GM12874 (cell line): ENCODE data around the gene BICDL1.

Experiments used
- TF ChIP-seq, protein P1 (sequence below): IDR thresholded peaks from 2 replicates; pipeline ENCODE4 v1.5.1; 2011; ENCODE audit warnings: low read depth, mild to moderate bottlenecking, control low read depth, low read length, moderate library complexity; ENCODE audit not compliant: insufficient read depth

BICDL1 gene

DNA sequence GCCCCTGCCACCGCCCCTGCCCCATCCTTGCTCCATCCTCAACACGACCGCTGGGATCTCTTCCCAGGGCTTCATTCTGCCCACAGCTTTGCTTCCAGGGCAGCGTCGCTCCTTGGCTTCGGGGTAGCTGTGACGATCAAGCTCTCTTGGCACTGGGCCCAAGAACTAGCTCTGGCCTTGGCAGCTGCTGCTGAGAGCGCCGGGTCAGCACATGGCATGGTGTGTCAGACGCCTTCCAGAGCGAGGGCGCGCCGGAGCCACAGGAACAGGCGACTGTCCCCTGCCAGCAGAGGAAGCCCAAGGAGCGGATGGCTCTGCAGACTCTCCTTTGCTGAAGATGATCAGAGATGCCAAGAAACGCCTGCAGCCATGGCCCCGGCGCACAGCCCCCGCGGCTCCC is 111.6 kb downstream of the BICDL1 start:
- TF ChIP-seq, protein P1, sequence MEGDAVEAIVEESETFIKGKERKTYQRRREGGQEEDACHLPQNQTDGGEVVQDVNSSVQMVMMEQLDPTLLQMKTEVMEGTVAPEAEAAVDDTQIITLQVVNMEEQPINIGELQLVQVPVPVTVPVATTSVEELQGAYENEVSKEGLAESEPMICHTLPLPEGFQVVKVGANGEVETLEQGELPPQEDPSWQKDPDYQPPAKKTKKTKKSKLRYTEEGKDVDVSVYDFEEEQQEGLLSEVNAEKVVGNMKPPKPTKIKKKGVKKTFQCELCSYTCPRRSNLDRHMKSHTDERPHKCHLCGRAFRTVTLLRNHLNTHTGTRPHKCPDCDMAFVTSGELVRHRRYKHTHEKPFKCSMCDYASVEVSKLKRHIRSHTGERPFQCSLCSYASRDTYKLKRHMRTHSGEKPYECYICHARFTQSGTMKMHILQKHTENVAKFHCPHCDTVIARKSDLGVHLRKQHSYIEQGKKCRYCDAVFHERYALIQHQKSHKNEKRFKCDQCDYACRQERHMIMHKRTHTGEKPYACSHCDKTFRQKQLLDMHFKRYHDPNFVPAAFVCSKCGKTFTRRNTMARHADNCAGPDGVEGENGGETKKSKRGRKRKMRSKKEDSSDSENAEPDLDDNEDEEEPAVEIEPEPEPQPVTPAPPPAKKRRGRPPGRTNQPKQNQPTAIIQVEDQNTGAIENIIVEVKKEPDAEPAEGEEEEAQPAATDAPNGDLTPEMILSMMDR: no peak

DNA sequence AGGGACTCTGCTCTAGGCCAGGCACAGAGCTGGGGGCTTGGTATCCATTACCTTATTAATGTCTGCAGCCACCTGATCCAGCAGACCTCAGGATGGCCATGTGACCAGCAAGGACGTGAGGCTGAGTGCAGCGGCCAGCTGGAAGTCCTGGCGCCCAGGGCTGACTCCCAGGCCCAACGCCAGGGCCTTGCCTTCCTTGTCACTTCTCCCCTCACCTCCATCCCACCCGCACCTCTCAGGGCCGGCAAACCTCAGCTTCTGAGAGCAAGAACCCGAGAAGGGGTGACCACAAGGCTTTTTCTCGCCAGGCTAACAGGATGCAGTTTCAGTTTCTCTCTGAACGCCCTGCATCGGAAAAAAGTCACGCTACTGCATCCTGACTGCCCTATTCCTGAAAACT is 112.1 kb downstream of the BICDL1 start:
- TF ChIP-seq, protein P1: no peak

DNA sequence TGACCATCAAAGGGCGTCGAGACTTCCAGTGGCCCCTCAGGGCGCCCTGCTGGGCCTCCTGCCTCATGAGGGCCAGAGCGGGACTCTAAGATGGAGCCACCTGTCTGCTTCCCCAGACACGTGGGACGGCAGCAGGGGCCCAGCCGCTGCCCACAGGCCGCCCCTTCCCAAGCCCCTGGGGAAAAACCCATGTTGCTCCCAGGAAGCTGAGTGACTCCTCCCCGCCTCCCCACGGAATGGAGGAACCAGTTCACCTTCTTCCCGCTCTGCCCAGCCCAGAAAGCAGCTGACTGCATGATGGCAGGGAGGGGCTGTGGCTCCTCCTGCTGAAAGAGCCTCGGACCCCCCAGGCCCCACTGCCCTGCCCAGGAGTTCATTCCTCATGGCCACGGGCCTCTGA is 112.6 kb downstream of the BICDL1 start:
- TF ChIP-seq, protein P1: no peak

DNA sequence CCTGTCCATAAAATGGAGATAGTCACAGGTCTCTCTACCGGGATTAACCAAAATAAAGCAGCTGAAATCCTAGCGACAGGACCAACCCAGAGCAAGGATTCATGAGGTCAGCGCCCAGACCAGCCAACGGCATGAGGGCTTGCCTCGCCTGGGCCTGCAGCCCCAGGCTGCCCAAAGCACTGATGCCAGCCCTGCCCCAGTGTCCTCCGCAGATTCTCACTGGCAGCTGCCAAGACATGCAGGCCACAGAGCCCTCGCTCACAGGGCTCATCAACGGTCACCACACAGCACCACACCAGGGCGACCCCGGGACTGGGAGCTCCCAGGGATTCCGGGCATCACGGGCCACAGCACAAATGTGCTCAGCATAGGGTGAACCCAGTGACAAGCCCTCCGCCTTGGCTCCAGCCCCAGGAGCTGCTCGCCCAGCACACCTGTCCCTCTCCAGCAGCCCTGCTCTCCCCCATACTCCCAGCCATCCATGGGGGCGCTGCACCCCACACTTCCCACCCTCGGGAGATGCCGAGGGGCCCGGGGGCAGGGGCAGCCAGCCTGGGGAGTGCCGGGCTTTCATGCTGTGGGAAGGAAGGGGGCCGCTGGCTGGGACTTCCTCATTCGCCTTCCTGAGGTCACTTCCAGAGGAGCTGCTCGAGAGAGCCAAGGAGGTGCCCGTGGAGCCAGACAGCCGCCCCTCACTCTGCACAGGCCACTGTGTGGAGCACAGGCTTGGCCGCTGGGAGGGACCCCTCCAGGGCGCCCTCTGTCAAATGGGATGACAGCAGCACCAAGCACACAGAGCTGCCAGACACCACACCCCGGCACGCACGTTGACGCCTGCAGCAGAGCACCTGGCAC is 113.4 kb downstream of the BICDL1 start:
- TF ChIP-seq, protein P1: no peak

DNA sequence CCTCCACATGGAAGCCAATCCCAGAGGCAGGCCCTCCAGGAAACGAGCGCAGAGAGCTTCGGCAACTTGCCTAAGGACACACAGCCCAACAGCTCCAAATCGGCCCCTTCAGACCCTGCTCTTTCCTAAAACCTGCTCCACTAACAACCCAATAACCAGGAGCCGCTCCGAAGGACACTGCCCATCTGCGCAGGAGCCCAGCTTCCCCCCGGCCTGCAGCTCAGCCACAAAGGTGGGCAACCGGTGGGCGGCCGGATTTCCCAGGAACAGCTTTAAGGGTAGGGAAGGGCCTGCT is 114.0 kb downstream of the BICDL1 start:
- TF ChIP-seq, protein P1: no peak

DNA sequence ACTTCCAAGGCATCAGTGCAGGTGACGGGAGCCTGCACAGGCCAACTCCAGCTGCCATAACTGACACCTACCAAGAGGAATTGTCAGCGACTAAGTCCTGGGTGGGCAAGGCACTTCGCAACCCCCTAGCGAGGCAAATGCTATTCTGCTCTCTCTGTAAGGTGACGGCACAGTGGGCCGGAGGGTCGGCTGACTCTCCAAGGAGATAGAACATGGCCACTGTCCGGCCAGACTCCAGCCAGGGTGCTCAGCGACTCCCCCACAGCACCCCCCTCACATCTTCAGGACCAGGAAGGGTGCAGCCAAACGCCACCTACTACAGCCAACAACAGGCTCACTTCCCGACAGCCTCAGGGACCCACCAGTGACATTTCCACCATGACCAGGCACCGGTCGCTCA is 114.3 kb downstream of the BICDL1 start:
- TF ChIP-seq, protein P1: no peak

DNA sequence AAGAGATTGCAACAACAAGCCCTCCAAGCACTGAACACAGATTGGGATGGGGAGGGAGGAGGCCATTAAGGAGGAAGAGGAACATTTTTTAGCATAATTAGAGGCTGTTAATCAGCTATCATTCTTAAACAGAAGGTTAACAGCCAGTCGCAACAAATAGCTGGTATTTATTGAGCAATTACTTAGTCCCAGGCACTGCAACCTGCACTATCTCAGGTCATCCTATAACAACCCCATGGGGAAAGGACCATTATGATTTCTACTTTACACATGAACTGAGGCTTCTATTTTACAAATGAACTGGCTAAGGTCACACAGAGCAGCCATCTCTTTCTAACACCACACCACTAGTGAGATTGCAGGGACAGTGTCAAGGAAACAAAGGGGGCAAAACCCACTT is 117.1 kb downstream of the BICDL1 start:
- TF ChIP-seq, protein P1: no peak
